SU-DHL-6 (cell line): ENCODE results near the gene ZNF668.

ENCODE experiments used
- H2AFZ ChIP-seq: fragments of 200-600 bp; sonication (generic); 2 replicates; pipeline ENCODE4 v1.6.1; 2014; ENCODE audit warnings: low read depth, mild to moderate bottlenecking, moderate library complexity, mixed read lengths, antibody characterized with exemption, low read length; ENCODE audit not compliant: severe bottlenecking
- H3F3A ChIP-seq: fragments of 200-600 bp; shearing (Covaris generic); 2 replicates; pipeline ENCODE4 v1.6.0; 2016; ENCODE audit warnings: antibody characterized with exemption, mild to moderate bottlenecking; ENCODE audit not compliant: insufficient read depth
- H3K27ac ChIP-seq: fragments of 200-600 bp; sonication (generic); 2 replicates; pipeline ENCODE4 v1.5.1; 2016; ENCODE audit warnings: low read depth, mild to moderate bottlenecking, low read length, moderate library complexity, mixed read lengths
- H3K27me3 ChIP-seq: fragments of 200-600 bp; sonication (generic), shearing (Covaris generic); 2 replicates; pipeline ENCODE4 v1.6.0; 2014; ENCODE audit warnings: mild to moderate bottlenecking, low read length
- H3K36me3 ChIP-seq: fragments of 200-600 bp; sonication (generic); 2 replicates; pipeline ENCODE4 v1.6.1; 2014; ENCODE audit warnings: mild to moderate bottlenecking, low read length, mixed read lengths
- H3K4me2 ChIP-seq: fragments of 300-600, 200-600 bp; shearing (Covaris generic), sonication (generic); 2 replicates; pipeline ENCODE4 v1.6.0; 2014; ENCODE audit warnings: low read length, low read depth, mild to moderate bottlenecking; ENCODE audit not compliant: poor library complexity, severe bottlenecking
- H3K4me3 ChIP-seq: fragments of 200-600 bp; sonication (generic); 2 replicates; pipeline ENCODE4 v1.5.1; 2014; ENCODE audit warnings: antibody characterized with exemption, low read length, mild to moderate bottlenecking, mixed read lengths; ENCODE audit not compliant: insufficient read depth, poor library complexity, severe bottlenecking
- H3K79me2 ChIP-seq: fragments of 200-600 bp; sonication (generic); 2 replicates; pipeline ENCODE4 v1.6.1; 2014; ENCODE audit warnings: mild to moderate bottlenecking, low read length, moderate library complexity; ENCODE audit not compliant: insufficient read depth
- H3K9ac ChIP-seq: fragments of 200-600 bp; sonication (generic); 2 replicates; pipeline ENCODE4 v1.7.0; 2014; ENCODE audit warnings: mild to moderate bottlenecking, low read length
- H3K9me2 ChIP-seq: fragments of 200-600 bp; sonication (generic); replicated peaks from 2 replicates; pipeline ENCODE4 v1.6.1; 2014; ENCODE audit warnings: low read length; ENCODE audit not compliant: insufficient read depth
- H3K9me3 ChIP-seq: fragments of 200-600 bp; sonication (generic); 2 replicates; pipeline ENCODE4 v1.6.1; 2014; ENCODE audit warnings: low read length, mixed read lengths; ENCODE audit not compliant: insufficient read depth
- H4K20me1 ChIP-seq: fragments of 200-600 bp; sonication (generic); 2 replicates; pipeline ENCODE4 v1.6.1; 2014; ENCODE audit warnings: low read depth, mild to moderate bottlenecking, antibody characterized with exemption, low read length, moderate library complexity, mixed read lengths
- EZH2phosphoT487 ChIP-seq: fragments of 200-600 bp; sonication (generic), shearing (Covaris generic); conservative IDR thresholded peaks from 2 replicates; pipeline ENCODE4 v1.6.1; 2018; ENCODE audit warnings: mild to moderate bottlenecking, antibody characterized with exemption, low read length, moderate library complexity, mixed read lengths
- TF ChIP-seq, protein P1 (sequence below): fragments of 200-600 bp; sonication (generic); IDR thresholded peaks from one replicate; pipeline ENCODE4 v1.5.1; 2017; ENCODE audit warnings: antibody characterized with exemption, mild to moderate bottlenecking, low read length, moderate library complexity; ENCODE audit not compliant: insufficient read depth, poor library complexity, severe bottlenecking

Gene ZNF668

DNA sequence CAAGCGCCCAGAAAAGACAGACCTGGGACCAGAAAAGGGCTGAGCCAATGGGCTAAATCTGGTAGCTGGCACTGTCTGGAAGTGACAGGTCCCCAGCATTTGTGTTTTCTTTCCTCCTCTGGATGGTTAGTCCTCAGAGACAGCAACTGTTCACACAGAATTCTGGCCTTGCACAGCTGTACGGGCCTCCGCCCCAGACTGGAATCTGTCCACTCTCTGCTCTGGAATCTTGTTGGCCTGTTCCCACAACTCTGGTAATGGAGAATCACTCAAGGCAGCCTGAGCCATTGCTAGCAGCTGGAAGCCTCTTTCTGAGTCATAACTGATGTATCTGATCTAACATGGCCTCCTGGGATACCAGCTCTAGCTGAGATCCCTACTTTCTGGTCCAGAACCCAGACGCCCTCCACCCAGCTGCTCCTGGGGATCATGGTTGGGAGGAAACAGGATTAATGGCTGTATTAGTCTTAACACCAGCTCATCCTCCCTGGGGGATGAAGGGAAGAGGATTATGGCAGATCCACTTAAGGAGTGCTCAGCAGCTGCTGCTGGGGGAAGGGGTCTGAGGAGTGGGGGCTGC lies 9.1 kb downstream of the ZNF668 start:
- TF ChIP-seq EZH2phosphoT487, result no peak
- TF ChIP-seq, protein P1, sequence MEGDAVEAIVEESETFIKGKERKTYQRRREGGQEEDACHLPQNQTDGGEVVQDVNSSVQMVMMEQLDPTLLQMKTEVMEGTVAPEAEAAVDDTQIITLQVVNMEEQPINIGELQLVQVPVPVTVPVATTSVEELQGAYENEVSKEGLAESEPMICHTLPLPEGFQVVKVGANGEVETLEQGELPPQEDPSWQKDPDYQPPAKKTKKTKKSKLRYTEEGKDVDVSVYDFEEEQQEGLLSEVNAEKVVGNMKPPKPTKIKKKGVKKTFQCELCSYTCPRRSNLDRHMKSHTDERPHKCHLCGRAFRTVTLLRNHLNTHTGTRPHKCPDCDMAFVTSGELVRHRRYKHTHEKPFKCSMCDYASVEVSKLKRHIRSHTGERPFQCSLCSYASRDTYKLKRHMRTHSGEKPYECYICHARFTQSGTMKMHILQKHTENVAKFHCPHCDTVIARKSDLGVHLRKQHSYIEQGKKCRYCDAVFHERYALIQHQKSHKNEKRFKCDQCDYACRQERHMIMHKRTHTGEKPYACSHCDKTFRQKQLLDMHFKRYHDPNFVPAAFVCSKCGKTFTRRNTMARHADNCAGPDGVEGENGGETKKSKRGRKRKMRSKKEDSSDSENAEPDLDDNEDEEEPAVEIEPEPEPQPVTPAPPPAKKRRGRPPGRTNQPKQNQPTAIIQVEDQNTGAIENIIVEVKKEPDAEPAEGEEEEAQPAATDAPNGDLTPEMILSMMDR, result no peak
- H3F3A ChIP-seq, result no peaks in the 10 kb centered on the region
- H3K9ac ChIP-seq, result no peak overlapping the region
- no peak overlapping the region for H2AFZ ChIP-seq
- H3K9me3 ChIP-seq, result no peaks in the 10 kb centered on the region
- no peaks in the 10 kb centered on the region for H3K36me3 ChIP-seq
- no peak overlapping the region for H3K27ac ChIP-seq
- no peaks in the 10 kb centered on the region for H4K20me1 ChIP-seq
- H3K4me2 ChIP-seq, result no peak overlapping the region
- no peaks in the 10 kb centered on the region for H3K27me3 ChIP-seq
- peaks cover 31% of the 10 kb centered on the region for H3K79me2 ChIP-seq
- H3K9me2 ChIP-seq, result no peaks in the 10 kb centered on the region
- H3K4me3 ChIP-seq, result no peak overlapping the region

DNA sequence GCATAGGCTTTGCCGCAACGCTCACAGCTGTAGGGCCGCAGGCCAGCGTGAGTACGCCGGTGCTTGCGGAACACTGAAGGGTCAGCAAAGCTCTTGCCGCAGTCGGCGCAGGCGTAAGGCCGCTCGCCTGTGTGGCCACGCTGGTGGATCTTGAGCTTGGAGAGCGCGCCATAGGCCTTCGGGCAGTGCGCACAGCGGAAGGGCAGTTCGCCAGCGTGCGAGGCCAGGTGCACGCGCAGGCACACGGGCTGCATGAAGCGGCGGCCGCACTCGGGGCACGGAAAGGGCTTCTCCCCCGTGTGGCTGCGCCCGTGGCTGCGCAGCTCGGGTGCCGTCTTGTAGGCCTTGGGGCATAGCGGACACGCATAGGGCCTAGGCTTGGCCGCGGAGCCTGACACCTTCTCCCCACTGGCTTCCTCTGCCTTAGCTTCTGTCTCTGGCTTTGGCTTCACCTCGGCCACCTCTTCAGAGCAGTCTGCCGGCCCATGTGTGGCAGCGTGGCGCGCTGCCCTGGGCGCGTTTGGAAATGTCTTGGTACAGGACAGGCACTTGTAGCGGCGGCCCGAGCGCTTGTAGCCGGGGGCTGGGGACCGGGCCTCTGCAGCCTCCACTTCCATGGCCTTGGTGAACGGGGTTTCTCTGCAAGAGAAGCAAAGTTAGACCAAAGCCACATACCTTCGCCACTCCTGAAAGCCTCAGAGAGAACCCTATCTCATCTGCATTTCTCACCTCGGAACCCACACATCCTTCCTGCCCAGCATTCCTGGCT lies 10.0 kb downstream of the ZNF668 start:
- H3K27me3 ChIP-seq, result no peaks in the 10 kb centered on the region
- H3F3A ChIP-seq, result 0 out of 2 replicates have a peak, but pooled peaks cover 3% of the 10 kb centered on the region
- no peak overlapping the region for H2AFZ ChIP-seq
- no peaks in the 10 kb centered on the region for H3K9me2 ChIP-seq
- H3K4me3 ChIP-seq, result no peak overlapping the region
- no peaks in the 10 kb centered on the region for H3K36me3 ChIP-seq
- no peak overlapping the region for H3K27ac ChIP-seq
- H3K4me2 ChIP-seq, result no peak overlapping the region
- H3K9ac ChIP-seq, result no peak overlapping the region
- H3K79me2 ChIP-seq, result peaks cover 27% of the 10 kb centered on the region
- TF ChIP-seq, protein P1, result no peak
- TF ChIP-seq EZH2phosphoT487, result no peak
- H4K20me1 ChIP-seq, result no peaks in the 10 kb centered on the region
- H3K9me3 ChIP-seq, result no peaks in the 10 kb centered on the region

DNA sequence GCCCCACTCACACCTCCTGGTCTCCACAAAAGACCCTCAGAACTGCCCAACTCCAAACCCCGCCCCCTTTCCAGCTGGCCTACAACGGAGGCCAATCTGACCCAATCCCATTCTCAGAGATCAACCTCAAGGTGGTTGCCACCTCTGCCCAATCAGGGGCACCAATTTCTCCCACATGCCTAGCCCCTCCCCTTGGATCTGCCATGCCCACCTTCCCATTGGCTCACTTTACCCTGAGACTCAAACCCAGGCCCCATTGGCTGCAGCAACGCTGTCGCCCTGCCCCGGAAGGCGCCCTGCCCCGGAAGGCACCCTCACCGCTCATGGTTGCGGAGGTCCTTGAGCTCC lies 10.6 kb downstream of the ZNF668 start:
- Histone ChIP-seq H3F3A (0 out of 2 replicates have a peak, but pooled peaks cover 3% of the 10 kb centered on the region), H3K27me3 (no peaks in the 10 kb centered on the region), H2AFZ (no peak overlapping the region), H3K4me2 (no peak overlapping the region), H3K36me3 (no peaks in the 10 kb centered on the region), H3K9me2 (no peaks in the 10 kb centered on the region), H3K9me3 (no peaks in the 10 kb centered on the region), H3K79me2 (peaks cover 23% of the 10 kb centered on the region), H3K9ac (no peak overlapping the region), H3K27ac (no peak overlapping the region), H4K20me1 (no peaks in the 10 kb centered on the region), H3K4me3 (no peak overlapping the region)
- TF ChIP-seq, protein P1, result no peak
- no peak for TF ChIP-seq EZH2phosphoT487
